Activated naive CD4-positive, alpha-beta T cell treated with anti-CD3 and anti-CD28 coated beads for 36 hours (primary cell): Measurements from ENCODE around the gene IGSF23. TPM values are rescaled to one million over a fixed set of nuclear protein-coding genes. Genes with fewer than 3 reads are reported as not detected.
"Not testable (repeated sequence)": the region's sequence is repeated elsewhere in the genome, so short reads cannot be mapped to it uniquely, and the experiment has no call there.

Source experiments
- CTCF ChIA-PET: fragments of 350-600 bp; sonication (Branson Sonifier 250); formaldehyde crosslinking; loops from one replicate; lab custom pipeline; 2021; ENCODE audit warnings: antibody characterized with exemption; lab: Charles Lee
- DNase-seq: peaks from one replicate; pipeline ENCODE4 v3.0.0-alpha.2; 2020
- H3K27ac Mint-ChIP-seq: one replicate; pipeline ENCODE4 v1.8.0; 2021; ENCODE audit warnings: mild to moderate bottlenecking, mixed read lengths
- H3K27me3 Mint-ChIP-seq: one replicate; pipeline ENCODE4 v1.8.0; 2021; ENCODE audit warnings: low read depth, mixed read lengths
- H3K36me3 Mint-ChIP-seq: one replicate; pipeline ENCODE4 v1.8.0; 2021; ENCODE audit warnings: low read depth, mixed read lengths
- H3K4me1 Mint-ChIP-seq: one replicate; pipeline ENCODE4 v1.8.0; 2021; ENCODE audit warnings: low read depth, mixed read lengths
- H3K4me3 Mint-ChIP-seq: one replicate; pipeline ENCODE4 v1.8.0; 2021; ENCODE audit warnings: mild to moderate bottlenecking, moderate library complexity, mixed read lengths
- H3K9me3 Mint-ChIP-seq: one replicate; pipeline ENCODE4 v1.8.0; 2021; ENCODE audit warnings: mixed read lengths
- intact Hi-C: fragments of 100-400 bp; cut with micrococcal nuclease; formaldehyde crosslinking; loops from one replicate; pipeline ENCODE4 v1.15.1; 2023
- total RNA-seq, 2 experiments: library from RNA; stranded (reverse); gene quantifications; one replicate each; pipeline ENCODE4 v1.2.3, GENCODE V29; 2021

Gene IGSF23
- total RNA-seq, 2 experiments from 2014 or later = not detected

DNA sequence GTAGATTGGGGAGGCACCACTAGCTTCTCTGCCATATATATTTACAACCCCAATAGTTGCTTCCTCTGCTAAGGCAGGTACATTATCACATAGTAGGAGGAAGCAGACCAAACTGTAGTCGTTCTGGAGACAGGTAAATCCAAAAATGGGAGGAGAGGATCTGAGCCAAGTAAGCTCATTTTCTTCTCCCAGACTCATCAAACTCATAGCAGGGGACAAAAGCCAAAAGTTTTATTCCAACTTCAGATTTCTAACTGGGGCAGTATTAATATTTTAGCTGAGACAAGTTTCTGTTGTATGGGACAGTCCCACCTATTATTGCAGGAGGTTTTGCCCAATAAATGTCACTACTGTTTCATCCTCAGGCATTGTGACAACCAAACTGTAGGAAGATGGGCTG, 7.8 kb upstream of the IGSF23 start:
- no peaks in the 10 kb centered on the region for H3K36me3 Mint-ChIP-seq
- no peak overlapping the region for H3K27ac Mint-ChIP-seq
- H3K27me3 Mint-ChIP-seq = no peaks in the 10 kb centered on the region
- no peak for DNase-seq
- no peaks in the 10 kb centered on the region for H3K9me3 Mint-ChIP-seq
- H3K4me1 Mint-ChIP-seq = peaks cover 16% of the 10 kb centered on the region
- intact Hi-C loops = no loop called here
- no peak overlapping the region for H3K4me3 Mint-ChIP-seq
- CTCF ChIA-PET = interaction anchor here (0.8 to 1.3 kb wide), 2 partner anchors 28 to 51 kb away, joined by 3 read pairs; no protein-coding TSS in a partner anchor

DNA sequence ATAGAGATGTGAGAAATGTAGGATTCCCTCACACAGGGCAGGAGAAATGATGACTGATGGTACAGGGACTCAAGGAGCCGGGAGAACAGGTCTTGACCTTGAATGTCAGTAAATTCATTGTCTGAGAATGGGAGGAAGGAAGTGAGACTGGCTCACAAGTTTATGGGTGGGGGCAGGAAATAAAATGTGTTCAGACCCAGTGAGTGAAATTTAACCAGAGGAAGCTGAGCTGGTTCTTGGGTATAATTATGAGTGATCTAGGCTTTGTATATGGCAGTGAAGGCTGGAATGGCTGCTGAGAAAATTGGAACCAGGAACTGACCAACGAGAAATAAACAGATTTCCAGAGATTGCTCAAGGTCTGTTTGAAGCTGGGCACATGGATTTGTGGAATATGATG, 6.3 kb upstream of the IGSF23 start:
- Mint-ChIP-seq H3K9me3 (no peaks in the 10 kb centered on the region), H3K27ac (peak overlapping the region; percentile 0), H3K4me1 (peaks cover 16% of the 10 kb centered on the region), H3K4me3 (no peak overlapping the region), H3K36me3 (no peaks in the 10 kb centered on the region), H3K27me3 (no peaks in the 10 kb centered on the region)
- CTCF ChIA-PET = no interaction called here
- no peak for DNase-seq
- intact Hi-C loops = no loop called here

DNA sequence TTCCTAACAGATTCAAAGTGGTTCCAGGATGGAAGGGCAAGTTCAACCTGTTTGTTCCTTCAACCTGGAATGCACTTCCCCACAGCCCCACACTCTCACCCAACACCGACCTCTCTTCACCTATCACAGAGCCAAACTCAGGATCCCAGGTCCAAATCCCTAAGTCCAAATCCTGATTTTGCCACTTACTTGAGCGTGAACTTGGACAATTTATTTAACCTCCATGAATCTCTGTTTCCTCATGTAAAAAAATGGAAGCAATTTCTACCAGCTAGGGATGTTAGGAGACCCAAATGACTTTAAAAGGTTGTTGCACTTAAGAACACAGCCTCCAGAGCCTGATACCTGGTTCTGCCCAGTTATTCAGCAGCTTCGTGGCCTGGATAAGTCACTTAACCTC, 5.4 kb upstream of the IGSF23 start:
- DNase-seq = no peak
- Mint-ChIP-seq H3K27ac (no peak overlapping the region), H3K27me3 (no peaks in the 10 kb centered on the region), H3K4me1 (peaks cover 16% of the 10 kb centered on the region), H3K36me3 (no peaks in the 10 kb centered on the region), H3K9me3 (no peaks in the 10 kb centered on the region), H3K4me3 (no peak overlapping the region)
- intact Hi-C loops = no loop called here
- CTCF ChIA-PET = interaction anchor here (1.4 kb wide), 1 partner anchor 37 kb away, joined by 3 read pairs; no protein-coding TSS in a partner anchor

DNA sequence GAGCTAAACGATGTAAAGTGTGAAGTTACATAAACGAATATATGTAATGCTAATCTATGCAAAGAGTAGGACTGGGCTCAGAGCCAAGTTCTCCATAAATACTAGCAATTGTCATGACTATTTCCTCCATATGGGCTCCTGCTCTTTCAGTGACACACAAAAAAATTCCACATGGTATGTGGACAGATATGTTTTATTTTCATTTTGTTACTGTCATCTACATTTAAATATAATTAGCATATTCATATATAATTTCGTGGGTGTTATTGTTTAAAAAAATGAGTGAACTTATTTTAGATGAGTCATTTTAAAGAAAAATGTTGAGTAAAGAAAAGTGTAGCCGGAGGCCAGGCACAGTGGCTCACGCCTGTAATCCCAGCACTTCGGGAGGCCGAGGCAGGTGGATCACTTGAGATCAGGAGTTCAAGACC, 5.0 kb upstream of the IGSF23 start:
- no peaks in the 10 kb centered on the region for H3K27me3 Mint-ChIP-seq
- intact Hi-C loops = no loop called here
- CTCF ChIA-PET = interaction anchor here (1.4 kb wide), 1 partner anchor 37 kb away, joined by 3 read pairs; no protein-coding TSS in a partner anchor

DNA sequence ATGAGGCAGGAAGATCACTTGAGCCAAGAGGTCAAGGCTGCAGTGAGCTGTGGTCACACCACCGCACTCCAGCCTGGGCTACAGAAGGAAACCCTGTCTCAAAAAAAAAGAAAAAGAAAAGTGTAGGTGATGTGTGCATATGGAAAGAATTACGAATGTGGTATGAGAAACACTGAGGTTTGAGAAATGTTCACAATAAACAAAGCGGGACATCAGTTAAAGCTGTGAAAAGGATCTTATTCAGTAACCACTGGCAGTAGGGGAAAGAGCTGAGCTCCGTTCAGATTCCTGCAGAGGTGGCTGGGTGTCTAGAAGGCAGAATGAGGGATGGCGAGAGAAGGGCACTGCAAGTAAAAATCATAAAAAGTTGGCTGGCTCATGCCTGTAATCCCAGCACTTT, 4.1 kb upstream of the IGSF23 start:
- no peak for DNase-seq
- Mint-ChIP-seq H3K4me1 (peaks cover 16% of the 10 kb centered on the region), H3K27ac (no peak overlapping the region), H3K9me3 (no peaks in the 10 kb centered on the region), H3K27me3 (no peaks in the 10 kb centered on the region), H3K36me3 (no peaks in the 10 kb centered on the region), H3K4me3 (no peak overlapping the region)
- intact Hi-C loops = no loop called here
- CTCF ChIA-PET = interaction anchor here (0.5 to 1.4 kb wide), 3 partner anchors 26 to 48 kb away, joined by 3 to 5 read pairs (median 3); no protein-coding TSS in a partner anchor

More for the DNA sequence above, 5.0 kb upstream of the IGSF23 start:
- no peaks in the 10 kb centered on the region for H3K36me3 Mint-ChIP-seq
- no peak overlapping the region for H3K4me3 Mint-ChIP-seq
- no peaks in the 10 kb centered on the region for H3K9me3 Mint-ChIP-seq
- no peak overlapping the region for H3K27ac Mint-ChIP-seq
- no peak for DNase-seq
- H3K4me1 Mint-ChIP-seq = peaks cover 16% of the 10 kb centered on the region

DNA sequence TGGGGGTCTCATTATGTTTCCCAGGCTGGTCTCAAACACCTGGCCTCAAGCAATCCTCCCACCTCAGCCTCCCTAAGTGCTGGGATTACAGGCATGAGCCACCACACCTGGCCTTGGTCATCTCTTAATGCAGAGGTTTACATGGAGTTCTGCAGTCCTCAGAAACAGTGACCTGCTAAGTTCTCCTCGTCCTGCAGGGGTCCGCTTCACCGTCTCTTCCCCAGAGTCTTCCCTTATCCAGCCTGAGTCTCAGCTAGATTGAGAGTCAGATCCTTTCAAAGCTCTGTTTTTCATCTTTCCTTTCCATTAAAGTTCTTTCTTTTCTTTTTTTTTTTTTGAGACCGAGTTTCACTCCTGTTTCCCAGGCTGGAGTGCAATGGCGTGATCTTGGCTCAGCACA, 2.9 kb upstream of the IGSF23 start:
- H3K9me3 Mint-ChIP-seq, intact Hi-C loops, H3K27me3 Mint-ChIP-seq, H3K36me3 Mint-ChIP-seq, CTCF ChIA-PET, H3K27ac Mint-ChIP-seq, H3K4me3 Mint-ChIP-seq, DNase-seq: not testable (repeated sequence)
- H3K4me1 Mint-ChIP-seq = peaks cover 16% of the 10 kb centered on the region

DNA sequence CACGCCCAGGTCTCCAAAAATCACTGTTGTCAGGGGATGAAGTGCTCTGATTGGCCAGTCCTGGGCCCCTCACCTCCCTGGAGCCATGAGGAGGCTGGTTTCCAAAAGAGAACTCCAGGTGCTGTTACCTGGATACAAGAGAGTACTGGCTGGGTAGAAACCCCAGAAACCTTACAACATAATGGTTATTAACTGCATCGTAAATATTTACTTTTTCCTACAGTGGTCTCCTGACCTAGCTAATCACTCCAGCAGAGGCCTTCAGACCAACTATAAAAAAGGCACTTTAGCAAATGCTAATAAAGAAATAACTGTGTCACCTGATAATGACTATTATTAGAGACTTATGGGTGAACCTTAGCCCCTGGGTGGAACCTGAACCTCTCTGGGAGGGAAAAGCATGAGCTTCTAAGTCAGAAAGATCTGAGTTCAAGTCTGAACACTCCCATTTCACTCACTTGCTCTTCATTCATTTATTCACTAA, 1.5 kb upstream of the IGSF23 start:
- CTCF ChIA-PET = no interaction called here

DNA sequence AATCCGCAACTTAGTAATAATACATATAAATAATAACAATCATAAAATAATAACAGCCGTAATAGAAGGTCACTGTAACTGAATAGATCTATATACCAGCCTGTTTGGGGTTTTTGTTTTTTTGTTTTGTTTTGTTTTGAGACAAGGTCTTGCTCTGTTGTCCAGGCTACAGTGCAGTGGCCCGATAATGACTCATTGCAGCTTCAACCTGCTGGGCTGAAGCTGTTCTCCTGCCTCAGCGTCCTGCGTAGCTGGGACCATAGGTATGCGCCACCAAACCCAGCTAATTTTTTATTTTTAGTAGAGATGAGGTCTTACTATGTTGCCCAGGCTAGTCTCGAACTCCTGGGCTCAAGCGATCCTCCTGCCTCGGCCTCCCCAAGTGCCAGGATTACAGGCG, 950 bp downstream of the IGSF23 start:
- H3K4me1 Mint-ChIP-seq = no peaks in the 10 kb centered on the region
- H3K4me3 Mint-ChIP-seq = no peak overlapping the region
- H3K9me3 Mint-ChIP-seq = no peaks in the 10 kb centered on the region
- DNase-seq = no peak
- CTCF ChIA-PET = no interaction called here
- no peak overlapping the region for H3K27ac Mint-ChIP-seq
- H3K27me3 Mint-ChIP-seq = no peaks in the 10 kb centered on the region
- H3K36me3 Mint-ChIP-seq = no peaks in the 10 kb centered on the region
- intact Hi-C loops = no loop called here

More for the DNA sequence above, 1.5 kb upstream of the IGSF23 start:
- no peak overlapping the region for H3K4me3 Mint-ChIP-seq
- no peaks in the 10 kb centered on the region for H3K36me3 Mint-ChIP-seq
- DNase-seq = no peak
- H3K9me3 Mint-ChIP-seq = no peaks in the 10 kb centered on the region
- intact Hi-C loops = no loop called here
- H3K27ac Mint-ChIP-seq = no peak overlapping the region
- H3K4me1 Mint-ChIP-seq = peaks cover 13% of the 10 kb centered on the region
- H3K27me3 Mint-ChIP-seq = no peaks in the 10 kb centered on the region

DNA sequence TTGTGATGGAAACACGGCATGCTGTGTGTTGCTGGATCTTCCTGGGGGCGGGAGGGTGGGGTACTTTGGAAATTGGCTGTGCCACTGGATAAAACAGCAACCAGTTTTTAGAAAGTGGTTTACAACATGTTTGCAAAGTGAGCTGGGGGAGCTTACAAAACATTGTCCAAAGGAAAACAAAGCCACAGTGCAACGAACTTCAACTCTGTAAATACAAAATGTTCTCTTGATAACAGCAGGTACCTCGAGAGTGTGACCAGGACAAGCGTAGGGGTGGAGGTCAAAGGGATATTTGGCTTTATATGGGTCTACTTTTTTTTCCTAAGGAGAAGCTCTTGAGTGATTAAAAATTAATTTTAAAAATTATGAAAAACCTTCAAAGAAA, 2.5 kb downstream of the IGSF23 start:
- H3K27me3 Mint-ChIP-seq = no peaks in the 10 kb centered on the region
- no peak for DNase-seq
- intact Hi-C loops = no loop called here

DNA sequence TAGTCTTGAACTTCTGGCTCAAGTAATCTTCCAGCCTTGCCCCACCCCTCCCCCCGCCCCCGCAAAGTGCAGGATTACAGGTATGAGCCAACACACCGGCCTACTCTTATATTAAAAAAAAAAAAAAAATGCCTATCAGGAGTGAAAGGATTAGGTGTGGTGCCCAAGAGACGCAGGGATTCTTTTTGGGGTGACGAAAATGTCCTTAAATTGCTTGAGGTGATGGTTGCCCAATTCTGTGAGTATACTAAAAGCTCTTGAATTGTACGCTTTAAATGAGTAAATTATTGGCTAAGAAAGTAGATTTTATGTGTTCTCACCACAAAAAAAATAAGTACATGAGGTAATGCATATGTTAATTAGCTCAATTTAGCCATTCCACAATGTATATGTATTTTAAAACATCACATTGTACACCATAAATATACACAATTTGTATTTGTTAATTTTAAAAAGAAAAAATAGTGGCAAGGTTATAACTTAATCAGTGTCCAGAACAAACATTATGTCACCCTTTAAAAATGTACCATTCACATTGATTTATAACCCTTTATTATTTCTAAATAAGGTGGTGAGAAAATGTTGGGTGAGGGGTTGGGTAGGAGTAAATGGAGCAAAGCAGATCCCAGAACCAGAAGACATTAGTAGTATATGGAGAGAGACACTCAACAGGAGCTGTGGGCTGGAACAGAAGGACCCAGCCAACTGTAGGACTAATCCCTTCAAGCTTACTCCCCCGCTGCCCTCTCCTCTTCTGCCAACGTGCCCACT, 3.9 kb downstream of the IGSF23 start:
- DNase-seq = no peak
- CTCF ChIA-PET = no interaction called here

More for the DNA sequence above, 2.5 kb downstream of the IGSF23 start:
- H3K4me3 Mint-ChIP-seq = no peak overlapping the region
- no peak overlapping the region for H3K27ac Mint-ChIP-seq
- CTCF ChIA-PET = interaction anchor here (0.6 to 0.9 kb wide), 2 partner anchors 45 to 906 kb away, joined by 3 to 6 read pairs; no protein-coding TSS in a partner anchor
- no peaks in the 10 kb centered on the region for H3K4me1 Mint-ChIP-seq
- H3K36me3 Mint-ChIP-seq = no peaks in the 10 kb centered on the region
- H3K9me3 Mint-ChIP-seq = no peaks in the 10 kb centered on the region

DNA sequence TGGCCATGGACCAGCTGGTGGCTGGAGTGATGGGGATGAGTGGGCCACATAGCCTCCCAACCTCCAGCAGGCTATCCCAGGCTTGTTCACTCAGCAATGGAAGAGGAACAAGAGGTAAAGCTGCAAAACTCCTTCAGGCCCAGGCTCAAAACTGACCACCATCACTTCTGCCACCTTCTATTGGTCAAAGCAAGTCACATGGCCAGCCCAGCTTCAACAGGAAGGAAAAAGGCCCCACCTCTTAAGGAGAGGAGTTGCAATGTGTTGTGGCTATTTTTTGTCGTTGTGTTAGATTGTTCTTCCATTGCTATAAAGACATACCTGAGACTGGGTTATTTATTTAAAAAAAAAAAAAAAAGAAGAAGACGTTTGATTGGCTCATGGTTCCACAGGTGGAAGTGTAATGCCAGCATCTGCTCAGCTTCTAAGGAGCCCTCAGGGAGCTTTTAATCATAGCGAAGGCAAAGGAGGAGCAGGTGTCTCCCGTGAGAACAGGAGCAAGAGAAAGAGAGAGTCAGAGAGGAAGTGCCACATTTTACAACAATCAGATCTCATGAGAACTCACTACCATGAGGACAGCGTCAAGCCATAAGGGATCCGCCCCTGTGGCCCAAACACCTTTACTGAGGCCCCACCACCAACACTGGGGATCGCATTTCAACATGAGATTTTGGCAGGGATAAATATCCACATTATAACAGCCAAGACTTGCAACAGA, 5.4 kb downstream of the IGSF23 start:
- intact Hi-C loops = no loop called here
- Mint-ChIP-seq H3K9me3 (no peaks in the 10 kb centered on the region), H3K27ac (no peak overlapping the region), H3K4me1 (no peaks in the 10 kb centered on the region), H3K36me3 (no peaks in the 10 kb centered on the region), H3K27me3 (no peaks in the 10 kb centered on the region), H3K4me3 (no peak overlapping the region)
- CTCF ChIA-PET = interaction anchor here (0.7 kb wide), 1 partner anchor 48 kb away, joined by 3 read pairs; no protein-coding TSS in a partner anchor
- no peak for DNase-seq

More for the DNA sequence above, 3.9 kb downstream of the IGSF23 start:
- Mint-ChIP-seq H3K9me3 (no peaks in the 10 kb centered on the region), H3K4me3 (no peak overlapping the region), H3K27ac (no peak overlapping the region), H3K4me1 (no peaks in the 10 kb centered on the region), H3K36me3 (no peaks in the 10 kb centered on the region), H3K27me3 (no peaks in the 10 kb centered on the region)
- intact Hi-C loops = no loop called here

DNA sequence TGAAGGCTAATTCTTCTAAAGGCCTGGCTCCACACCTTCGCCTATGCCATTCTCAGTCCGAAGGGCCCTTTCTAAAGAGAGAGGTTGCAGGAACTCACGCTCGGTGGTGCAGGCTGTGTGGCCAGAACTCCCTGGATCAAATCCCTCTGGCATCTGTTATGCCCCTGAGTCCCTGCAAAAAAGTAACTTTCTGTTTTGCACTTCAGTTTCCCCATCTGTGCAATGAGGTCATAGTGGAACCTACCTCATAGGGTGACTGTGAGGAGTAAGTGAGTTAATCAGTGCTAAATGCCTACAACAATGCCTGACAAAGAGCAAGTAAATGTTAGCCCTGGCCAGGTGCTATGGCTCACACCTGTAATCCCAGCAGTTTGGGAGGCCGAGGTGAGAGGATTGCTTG, 7.3 kb downstream of the IGSF23 start:
- Mint-ChIP-seq H3K4me3 (no peak overlapping the region), H3K27ac (no peak overlapping the region), H3K36me3 (no peaks in the 10 kb centered on the region), H3K4me1 (no peaks in the 10 kb centered on the region), H3K9me3 (no peaks in the 10 kb centered on the region), H3K27me3 (no peaks in the 10 kb centered on the region)
- intact Hi-C loops = no loop called here
- DNase-seq = no peak
- CTCF ChIA-PET = no interaction called here
